Measurements from ENCODE around the gene PRRT1B. TPM values are rescaled to one million over a fixed set of nuclear protein-coding genes. Genes with fewer than 3 reads are reported as not detected.

The PRRT1B gene
- total RNA-seq, 1 experiment from 2014 or later = not detected

- Histone ChIP-seq H3K9ac (ENCODE audit: low read length) (no peak overlapping the region), H4K20me1 (ENCODE audit: insufficient read depth, low read depth, low read length) (no peaks in the 10 kb centered on the region), H3K4me3 (ENCODE audit: low read length) (no peak overlapping the region), H3K79me2 (ENCODE audit: low read length) (no peaks in the 10 kb centered on the region), H3K27ac (ENCODE audit: low read length) (no peak overlapping the region), H3K36me3 (ENCODE audit: insufficient read depth, low read length) (no peaks in the 10 kb centered on the region), H3K9me2 (replicated peaks; ENCODE audit: insufficient read depth, low read length) (no peaks in the 10 kb centered on the region), H3K27me3 (ENCODE audit: low read length) (no peaks in the 10 kb centered on the region), H3K4me2 (ENCODE audit: low read depth, low read length, poor library complexity, severe bottlenecking) (no peak overlapping the region), H3K9me3 (ENCODE audit: low read length) (no peaks in the 10 kb centered on the region), H3K4me1 (ENCODE audit: low read length) (no peaks in the 10 kb centered on the region), H2AFZ (ENCODE audit: low read length) (no peak overlapping the region)
- no peak for DNase-seq
Observed at GRCh38 chr9:131601683-131602181, 56.4 kb downstream of the PRRT1B start.

GRCh38 chr9:131603199-131603598, 57.9 kb downstream of the PRRT1B start:
- Histone ChIP-seq H3K27ac (ENCODE audit: low read length) (no peak overlapping the region), H3K9ac (ENCODE audit: low read length) (no peak overlapping the region), H3K4me2 (ENCODE audit: low read depth, low read length, poor library complexity, severe bottlenecking) (no peak overlapping the region), H3K4me3 (ENCODE audit: low read length) (no peak overlapping the region), H3K79me2 (ENCODE audit: low read length) (no peaks in the 10 kb centered on the region), H3K27me3 (ENCODE audit: low read length) (no peaks in the 10 kb centered on the region), H3K4me1 (ENCODE audit: low read length) (no peaks in the 10 kb centered on the region), H2AFZ (ENCODE audit: low read length) (no peak overlapping the region), H4K20me1 (ENCODE audit: insufficient read depth, low read depth, low read length) (no peaks in the 10 kb centered on the region), H3K36me3 (ENCODE audit: insufficient read depth, low read length) (no peaks in the 10 kb centered on the region), H3K9me2 (replicated peaks; ENCODE audit: insufficient read depth, low read length) (no peaks in the 10 kb centered on the region), H3K9me3 (ENCODE audit: low read length) (no peaks in the 10 kb centered on the region)
- no peak for DNase-seq

GRCh38 chr9:131603711-131604439, 58.6 kb downstream of the PRRT1B start:
- H2AFZ ChIP-seq (ENCODE audit: low read length) = no peak overlapping the region
- H3K9me3 ChIP-seq (ENCODE audit: low read length) = no peaks in the 10 kb centered on the region
- no peaks in the 10 kb centered on the region for H3K79me2 ChIP-seq (ENCODE audit: low read length)
- no peak overlapping the region for H3K4me2 ChIP-seq (ENCODE audit: low read depth, low read length, poor library complexity, severe bottlenecking)
- H3K36me3 ChIP-seq (ENCODE audit: insufficient read depth, low read length) = no peaks in the 10 kb centered on the region
- no peak for DNase-seq
- H3K9me2 ChIP-seq (replicated peaks; ENCODE audit: insufficient read depth, low read length) = no peaks in the 10 kb centered on the region
- H3K27ac ChIP-seq (ENCODE audit: low read length) = no peak overlapping the region
- H3K9ac ChIP-seq (ENCODE audit: low read length) = no peak overlapping the region
- no peak overlapping the region for H3K4me3 ChIP-seq (ENCODE audit: low read length)
- H3K4me1 ChIP-seq (ENCODE audit: low read length) = no peaks in the 10 kb centered on the region
- no peaks in the 10 kb centered on the region for H4K20me1 ChIP-seq (ENCODE audit: insufficient read depth, low read depth, low read length)
- H3K27me3 ChIP-seq (ENCODE audit: low read length) = no peaks in the 10 kb centered on the region

- Histone ChIP-seq H3K4me1 (ENCODE audit: low read length) (no peaks in the 10 kb centered on the region), H3K9me2 (replicated peaks; ENCODE audit: insufficient read depth, low read length) (no peaks in the 10 kb centered on the region), H3K9me3 (ENCODE audit: low read length) (no peaks in the 10 kb centered on the region), H2AFZ (ENCODE audit: low read length) (no peak overlapping the region), H3K4me2 (ENCODE audit: low read depth, low read length, poor library complexity, severe bottlenecking) (no peak overlapping the region), H3K9ac (ENCODE audit: low read length) (no peak overlapping the region), H3K4me3 (ENCODE audit: low read length) (no peak overlapping the region), H3K27ac (ENCODE audit: low read length) (no peak overlapping the region), H3K36me3 (ENCODE audit: insufficient read depth, low read length) (no peaks in the 10 kb centered on the region), H3K79me2 (ENCODE audit: low read length) (no peaks in the 10 kb centered on the region), H3K27me3 (ENCODE audit: low read length) (no peaks in the 10 kb centered on the region), H4K20me1 (ENCODE audit: insufficient read depth, low read depth, low read length) (no peaks in the 10 kb centered on the region)
- DNase-seq = no peak
Observed at GRCh38 chr9:131605770-131606590, 60.7 kb downstream of the PRRT1B start.

GRCh38 chr9:131606896-131607567, 61.7 kb downstream of the PRRT1B start:
- Histone ChIP-seq H3K4me3 (ENCODE audit: low read length) (no peak overlapping the region), H4K20me1 (ENCODE audit: insufficient read depth, low read depth, low read length) (no peaks in the 10 kb centered on the region), H3K9ac (ENCODE audit: low read length) (no peak overlapping the region), H3K4me1 (ENCODE audit: low read length) (no peaks in the 10 kb centered on the region), H2AFZ (ENCODE audit: low read length) (no peak overlapping the region), H3K9me3 (ENCODE audit: low read length) (no peaks in the 10 kb centered on the region), H3K4me2 (ENCODE audit: low read depth, low read length, poor library complexity, severe bottlenecking) (no peak overlapping the region), H3K27me3 (ENCODE audit: low read length) (no peaks in the 10 kb centered on the region), H3K36me3 (ENCODE audit: insufficient read depth, low read length) (no peaks in the 10 kb centered on the region), H3K27ac (ENCODE audit: low read length) (no peak overlapping the region), H3K79me2 (ENCODE audit: low read length) (no peaks in the 10 kb centered on the region), H3K9me2 (replicated peaks; ENCODE audit: insufficient read depth, low read length) (no peaks in the 10 kb centered on the region)
- DNase-seq = no peak

- H3K4me3 ChIP-seq (ENCODE audit: low read length) = no peak overlapping the region
Observed at GRCh38 chr9:131607591-131607990, 62.3 kb downstream of the PRRT1B start.

GRCh38 chr9:131608493-131609037, 63.2 kb downstream of the PRRT1B start:
- no peak overlapping the region for H3K27ac ChIP-seq (ENCODE audit: low read length)
- H3K27me3 ChIP-seq (ENCODE audit: low read length) = no peaks in the 10 kb centered on the region
- DNase-seq = no peak
- H3K36me3 ChIP-seq (ENCODE audit: insufficient read depth, low read length) = no peaks in the 10 kb centered on the region
- no peaks in the 10 kb centered on the region for H3K9me3 ChIP-seq (ENCODE audit: low read length)
- H3K4me2 ChIP-seq (ENCODE audit: low read depth, low read length, poor library complexity, severe bottlenecking) = no peak overlapping the region
- H3K9ac ChIP-seq (ENCODE audit: low read length) = no peak overlapping the region
- no peaks in the 10 kb centered on the region for H3K4me1 ChIP-seq (ENCODE audit: low read length)
- no peak overlapping the region for H2AFZ ChIP-seq (ENCODE audit: low read length)
- no peaks in the 10 kb centered on the region for H3K9me2 ChIP-seq (replicated peaks; ENCODE audit: insufficient read depth, low read length)
- no peaks in the 10 kb centered on the region for H3K79me2 ChIP-seq (ENCODE audit: low read length)
- no peaks in the 10 kb centered on the region for H4K20me1 ChIP-seq (ENCODE audit: insufficient read depth, low read depth, low read length)
- no peak overlapping the region for H3K4me3 ChIP-seq (ENCODE audit: low read length)

More at GRCh38 chr9:131607591-131607990, 62.3 kb downstream of the PRRT1B start:
- Histone ChIP-seq H3K4me1 (ENCODE audit: low read length) (no peaks in the 10 kb centered on the region), H3K36me3 (ENCODE audit: insufficient read depth, low read length) (no peaks in the 10 kb centered on the region), H4K20me1 (ENCODE audit: insufficient read depth, low read depth, low read length) (no peaks in the 10 kb centered on the region), H3K9me2 (replicated peaks; ENCODE audit: insufficient read depth, low read length) (no peaks in the 10 kb centered on the region), H2AFZ (ENCODE audit: low read length) (no peak overlapping the region), H3K27ac (ENCODE audit: low read length) (no peak overlapping the region), H3K9me3 (ENCODE audit: low read length) (no peaks in the 10 kb centered on the region), H3K4me2 (ENCODE audit: low read depth, low read length, poor library complexity, severe bottlenecking) (no peak overlapping the region), H3K9ac (ENCODE audit: low read length) (no peak overlapping the region), H3K79me2 (ENCODE audit: low read length) (no peaks in the 10 kb centered on the region), H3K27me3 (ENCODE audit: low read length) (no peaks in the 10 kb centered on the region)
- DNase-seq = no peak
